OCI-M2 (cell line): ENCODE results near the gene TCERG1L.

Experiments
- DNase-seq: peaks from one replicate; lab custom pipeline; 2025; ENCODE audit not compliant: unreplicated experiment; lab: John Stamatoyannopoulos, UW

The TCERG1L gene

GRCh38 chr10:131231323-131231964, 80.1 kb downstream of the TCERG1L start:
- no peak for DNase-seq

GRCh38 chr10:131230641-131231322, 80.7 kb downstream of the TCERG1L start:
- DNase-seq, result no peak

DNA sequence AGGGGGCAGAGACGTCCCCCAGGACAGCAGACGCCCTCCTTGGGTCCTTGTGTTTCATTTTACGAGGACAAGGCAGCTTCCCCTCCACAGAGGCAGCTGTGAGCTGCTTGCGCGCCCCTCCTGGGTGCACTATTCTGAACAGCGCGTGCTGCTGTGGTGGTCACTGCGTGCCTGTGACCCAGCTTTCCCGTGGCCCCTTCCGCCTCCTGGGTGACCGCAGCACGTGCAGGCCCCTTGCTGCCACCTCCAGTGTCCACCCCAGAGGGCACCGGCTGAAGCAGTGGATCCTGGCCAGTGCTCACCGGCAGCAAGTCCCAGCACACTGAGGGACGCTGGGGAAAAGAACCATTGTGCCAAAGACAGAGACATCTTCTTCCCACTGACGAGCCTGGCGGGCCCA, 81.4 kb downstream of the TCERG1L start:
- no peak for DNase-seq

- no peak for DNase-seq
Measured at GRCh38 chr10:131227163-131227740, 84.3 kb downstream of the TCERG1L start.

DNA sequence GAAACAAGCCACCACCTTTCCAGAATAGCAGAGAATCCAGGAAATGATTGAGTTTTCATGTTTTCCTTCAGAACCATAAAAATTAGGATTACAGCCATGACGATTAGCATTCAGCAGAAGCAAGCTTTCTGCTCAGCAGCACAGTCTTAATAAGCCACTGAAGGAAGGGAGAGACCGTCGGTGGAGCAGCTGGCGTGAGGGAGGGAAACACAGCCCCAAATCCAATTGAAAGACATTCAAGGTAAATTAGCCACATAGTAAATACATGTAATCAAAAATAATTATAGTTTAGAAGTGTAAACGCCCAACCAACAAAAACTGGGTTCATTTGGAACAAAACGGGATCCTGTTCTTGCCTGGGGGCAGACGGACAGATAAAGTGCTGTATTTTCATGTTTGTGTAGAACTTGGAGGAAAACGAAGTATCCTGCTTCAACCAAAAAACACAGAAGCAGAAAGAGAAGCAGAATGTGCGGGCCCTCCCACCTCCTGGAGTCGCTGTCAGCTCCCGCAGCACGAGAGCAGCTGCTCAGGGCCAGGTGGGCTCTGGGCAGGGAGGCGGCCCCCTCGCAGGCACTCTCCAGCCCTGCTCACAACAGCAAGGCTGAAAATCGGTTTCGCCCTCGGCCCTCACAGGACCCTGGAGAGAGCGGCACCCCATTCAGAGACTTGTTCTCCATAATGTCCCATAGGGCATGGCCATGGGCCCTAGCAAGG, 84.9 kb downstream of the TCERG1L start:
- DNase-seq, result no peak

DNA sequence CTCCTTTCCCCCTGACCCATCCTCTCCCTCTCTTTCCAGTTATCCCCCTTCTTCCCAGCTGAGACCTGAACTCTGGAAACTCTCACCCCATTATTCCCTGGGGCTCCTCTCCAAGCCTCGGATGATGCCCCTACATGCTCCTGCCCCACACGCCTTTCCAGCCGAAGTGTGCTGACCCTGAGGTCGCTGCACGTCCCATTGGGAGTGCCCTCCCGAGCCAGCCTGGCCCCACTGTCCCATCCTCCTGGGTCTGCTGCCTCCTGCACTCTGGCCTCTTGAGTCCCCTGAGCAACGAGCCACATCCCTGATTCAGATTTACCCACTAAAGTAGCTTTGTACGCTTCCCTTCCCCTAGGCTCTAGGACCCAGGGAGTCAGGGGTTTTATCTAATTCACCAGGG, 87.4 kb downstream of the TCERG1L start:
- DNase-seq, result no peak

GRCh38 chr10:131223422-131223821, 88.1 kb downstream of the TCERG1L start:
- DNase-seq, result no peak

- DNase-seq, result no peak
Measured at GRCh38 chr10:131222986-131223385, 88.5 kb downstream of the TCERG1L start.

GRCh38 chr10:131221632-131222277, 89.8 kb downstream of the TCERG1L start:
- no peak for DNase-seq

GRCh38 chr10:131220601-131221171, 90.8 kb downstream of the TCERG1L start:
- no peak for DNase-seq

- DNase-seq, result no peak
Measured at GRCh38 chr10:131219955-131220489, 91.5 kb downstream of the TCERG1L start.

DNA sequence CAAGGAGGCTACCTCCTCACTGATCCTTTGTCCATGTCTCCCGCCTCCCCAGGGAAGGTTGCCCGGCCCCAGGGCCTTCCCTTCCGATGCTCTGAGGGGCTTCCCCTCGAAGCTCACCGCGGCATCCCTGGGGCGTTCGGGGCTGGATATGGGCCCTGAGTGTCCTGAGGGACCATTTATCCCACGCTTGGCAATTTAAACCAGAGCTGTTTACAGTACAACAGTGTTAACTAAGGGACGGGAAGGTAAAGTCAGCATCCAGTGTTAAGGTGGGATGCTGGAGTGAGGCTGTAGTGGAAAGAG, 92.0 kb downstream of the TCERG1L start:
- DNase-seq, result no peak

DNA sequence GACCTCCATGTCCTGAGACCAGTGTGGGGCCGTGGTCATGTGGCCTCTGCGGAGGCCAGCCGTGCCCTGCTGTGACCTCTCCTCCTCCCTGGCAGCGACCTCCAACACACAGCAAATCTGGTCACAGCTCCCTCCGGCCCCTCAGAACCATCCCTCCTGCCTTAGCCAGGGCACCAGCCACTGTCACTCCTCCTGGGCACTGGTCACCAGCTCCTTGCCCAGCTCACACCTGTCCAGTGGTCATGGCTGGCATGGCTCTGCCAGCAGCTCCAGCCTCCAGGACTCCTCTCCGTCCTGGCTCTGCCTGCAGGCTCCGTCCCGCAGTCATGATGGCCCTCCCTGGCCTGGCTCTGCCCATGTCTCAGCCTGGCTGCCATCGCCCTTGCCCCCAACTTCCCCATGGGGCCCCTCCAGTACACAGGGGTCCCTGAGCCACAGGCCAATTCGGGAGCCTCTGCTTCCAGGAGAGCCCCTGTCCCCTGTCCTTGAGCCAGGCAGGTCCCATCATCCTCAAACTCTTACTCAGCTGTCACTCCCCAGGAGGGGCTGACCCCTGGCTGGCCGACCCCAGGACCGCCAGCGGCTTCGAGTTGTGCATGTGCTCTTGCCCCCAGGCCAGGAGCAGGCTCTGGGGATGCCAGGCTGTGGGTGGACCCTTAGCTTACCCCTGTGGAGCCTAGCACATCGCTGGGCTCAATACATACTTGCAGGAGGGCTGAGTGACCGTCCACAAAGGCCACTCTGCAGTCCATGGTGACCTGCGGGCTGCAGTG, 92.5 kb downstream of the TCERG1L start:
- no peak for DNase-seq

GRCh38 chr10:131216681-131217230, 94.8 kb downstream of the TCERG1L start:
- DNase-seq, result no peak

- DNase-seq, result no peak
Measured at GRCh38 chr10:131215776-131216175, 95.7 kb downstream of the TCERG1L start.

DNA sequence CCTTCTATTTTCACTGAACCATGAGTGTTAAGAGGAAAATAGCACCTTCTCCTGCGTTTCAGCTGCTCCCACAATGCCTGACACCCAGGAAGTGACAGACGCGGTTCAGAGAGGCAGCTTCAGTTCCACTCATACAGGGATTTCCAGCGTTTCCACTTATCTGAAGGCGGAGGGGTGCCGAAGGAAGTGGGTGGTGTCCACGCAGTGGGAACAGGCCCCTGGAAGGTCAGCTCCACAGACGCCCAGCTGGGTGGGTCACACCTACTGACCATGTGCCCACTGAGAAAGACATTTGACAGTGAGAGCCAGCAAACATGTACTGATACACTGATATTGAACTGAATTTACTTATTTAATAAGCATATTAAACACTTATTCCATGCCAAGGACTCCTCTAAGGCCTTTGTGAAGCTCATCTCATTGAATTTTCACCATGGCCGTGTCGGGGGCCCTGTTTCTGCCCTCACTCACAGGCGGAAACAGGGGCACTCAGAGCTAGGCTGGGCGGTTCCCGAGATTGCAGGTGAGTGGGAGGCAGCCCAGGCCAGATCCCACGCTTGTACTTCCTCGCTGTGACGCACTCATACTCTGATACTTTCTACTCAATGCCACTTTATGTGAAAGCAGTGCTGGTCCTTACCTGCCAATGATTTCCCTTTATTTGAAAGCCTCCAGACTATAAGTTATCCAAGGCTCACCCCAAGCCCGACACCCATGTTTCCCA, 96.8 kb downstream of the TCERG1L start:
- no peak for DNase-seq

DNA sequence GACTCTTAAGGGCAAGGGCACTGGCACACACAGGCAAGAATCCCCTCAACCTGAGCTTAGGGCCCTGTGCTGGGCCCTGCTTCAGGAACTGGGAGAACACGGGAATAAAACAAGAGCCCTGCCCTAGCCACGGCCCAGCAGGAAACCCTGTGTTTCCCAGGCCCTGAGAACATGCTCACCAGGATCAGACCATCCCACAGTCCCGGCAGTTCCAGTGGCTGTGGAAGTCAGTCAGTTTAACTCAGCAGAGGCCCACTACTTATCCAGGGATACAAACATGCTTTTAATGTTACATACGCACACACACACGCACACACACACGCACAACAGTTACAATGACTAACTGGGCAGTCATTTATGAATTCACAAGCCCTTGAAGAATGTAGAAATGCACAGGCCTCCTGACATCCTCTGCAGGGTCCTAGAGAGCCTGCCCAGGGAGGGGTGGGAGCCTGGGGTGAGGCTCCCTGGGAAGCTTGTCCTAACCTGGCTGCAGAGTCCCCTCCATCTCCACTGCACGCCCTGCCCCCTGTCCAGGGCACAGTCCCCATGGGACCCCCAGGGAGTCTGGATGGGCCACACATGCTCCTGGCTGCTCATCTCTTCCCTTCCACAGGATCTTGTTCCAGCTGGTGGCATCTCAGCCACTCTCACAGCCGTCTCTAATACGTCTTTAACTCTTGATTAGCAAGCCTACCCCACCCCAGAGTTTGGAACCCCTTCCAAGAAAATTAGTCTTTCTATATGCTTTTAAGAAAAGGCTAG, 97.6 kb downstream of the TCERG1L start:
- DNase-seq, result no peak

DNA sequence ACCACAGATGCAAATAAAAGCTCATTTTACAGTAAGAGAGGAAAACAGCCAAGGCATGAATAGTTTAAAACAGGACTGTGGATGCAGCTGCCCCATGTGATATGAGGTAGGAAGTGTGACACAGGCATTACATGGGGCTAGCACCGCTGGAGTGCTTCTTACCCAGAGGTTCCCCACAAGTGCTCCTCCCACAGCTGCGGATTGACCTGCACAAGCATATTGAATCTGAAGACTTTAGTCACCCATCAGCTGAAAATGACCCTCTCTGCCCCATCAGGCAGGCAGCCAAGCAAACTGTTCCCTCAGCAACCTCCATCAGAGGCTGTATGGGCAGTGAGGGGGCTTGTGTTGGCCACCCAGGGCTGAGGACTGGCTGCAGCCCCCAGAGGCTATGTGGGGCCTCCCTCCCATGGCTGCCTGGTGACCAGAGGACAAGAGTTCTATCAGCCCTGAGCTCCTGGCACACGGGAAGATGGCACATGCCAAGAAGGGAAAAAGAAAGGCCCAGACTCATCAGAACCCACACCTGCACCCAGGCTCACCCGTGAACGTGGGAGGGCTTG, 98.7 kb downstream of the TCERG1L start:
- DNase-seq, result no peak
